GM12864 (cell line): ENCODE results near the gene FAM241A.

ENCODE experiments used
- DNase-seq: peaks from one replicate; pipeline ENCODE4 v3.0.0-alpha.2; 2011; ENCODE audit warnings: low read depth
- H3K4me3 ChIP-seq: 2 replicates; pipeline ENCODE4 v1.5.1; 2011; ENCODE audit warnings: mild to moderate bottlenecking, low read depth, low read length, control low read depth
- CTCF ChIP-seq: IDR thresholded peaks from 2 replicates; pipeline ENCODE4 v1.5.1; 2011; ENCODE audit warnings: low read depth, mild to moderate bottlenecking, moderate library complexity, low read length, control low read depth, inconsistent platforms; ENCODE audit errors: missing control alignments

The FAM241A gene

GRCh38 chr4:112145326-112145789 lies at the start of gene FAM241A:
Gene FAM241A, plus strand, starts transcription at chr4:112145454. Its CDS starts 127 bp downstream, at chr4:112145581.
- peak; percentile 26 for DNase-seq
- TF ChIP-seq CTCF = no peak
- peak within 1 kb of the TSS; percentile 65 for H3K4me3 ChIP-seq

GRCh38 chr4:112098841-112099530 lies 46.3 kb upstream of the FAM241A start:
- DNase-seq = no peak
- TF ChIP-seq CTCF = no peak
- no peak overlapping the region for H3K4me3 ChIP-seq

GRCh38 chr4:112099701-112100297 lies 45.5 kb upstream of the FAM241A start:
- peak; percentile 51 for TF ChIP-seq CTCF
- DNase-seq = no peak
- no peak overlapping the region for H3K4me3 ChIP-seq

- H3K4me3 ChIP-seq = no peak overlapping the region
- no peak for TF ChIP-seq CTCF
- DNase-seq = no peak
These were observed 42.3 kb upstream of the FAM241A start for GRCh38 chr4:112102875-112103370.

- TF ChIP-seq CTCF = no peak
- DNase-seq = no peak
- H3K4me3 ChIP-seq = no peak overlapping the region
These were observed 39.9 kb upstream of the FAM241A start for GRCh38 chr4:112105201-112105969.

GRCh38 chr4:112109360-112110058 lies 35.7 kb upstream of the FAM241A start:
- H3K4me3 ChIP-seq = no peak overlapping the region
- TF ChIP-seq CTCF = no peak
- no peak for DNase-seq
